Endodermal cell (in vitro differentiated cells): ENCODE measurements around the gene TPST2. TPM values are rescaled to one million over a fixed set of nuclear protein-coding genes. Genes with fewer than 3 reads are reported as not detected.

ENCODE experiments used
- DNase-seq: peaks from one replicate; pipeline ENCODE4 v3.0.0-alpha.2; 2017
- H3K27ac ChIP-seq: 2 replicates; pipeline ENCODE4 v1.5.1; 2013; ENCODE audit warnings: mild to moderate bottlenecking, low read depth, low read length, moderate library complexity
- H3K27me3 ChIP-seq: 2 replicates; pipeline ENCODE4 v1.6.1; 2013; ENCODE audit warnings: mild to moderate bottlenecking, low read length, moderate library complexity; ENCODE audit not compliant: insufficient read depth, control insufficient read depth, poor library complexity, severe bottlenecking
- H3K36me3 ChIP-seq: 2 replicates; pipeline ENCODE4 v1.7.0; 2013; ENCODE audit warnings: mild to moderate bottlenecking, low read length, moderate library complexity; ENCODE audit not compliant: control insufficient read depth, insufficient read depth
- H3K4me1 ChIP-seq: one replicate; pipeline ENCODE4 v1.7.0; 2013; ENCODE audit warnings: low read length; ENCODE audit not compliant: control insufficient read depth, insufficient read depth
- H3K4me3 ChIP-seq: 2 replicates; pipeline ENCODE4 v1.5.1; 2013; ENCODE audit warnings: mild to moderate bottlenecking, low read length, moderate library complexity
- H3K9ac ChIP-seq: 2 replicates; pipeline ENCODE4 v1.6.1; 2013; ENCODE audit warnings: mild to moderate bottlenecking, low read length, moderate library complexity; ENCODE audit not compliant: poor library complexity, severe bottlenecking; ENCODE audit errors: extremely low read depth
- H3K9me3 ChIP-seq: 2 replicates; pipeline ENCODE4 v1.6.1; 2013; ENCODE audit warnings: mild to moderate bottlenecking, low read length, moderate library complexity; ENCODE audit not compliant: control insufficient read depth
- H3K27ac Mint-ChIP-seq: 2 replicates; pipeline ENCODE4 v1.8.0; 2020; ENCODE audit warnings: mixed read lengths
- H3K27me3 Mint-ChIP-seq: 2 replicates; pipeline ENCODE4 v1.8.0; 2021; ENCODE audit warnings: mild to moderate bottlenecking, mixed read lengths; ENCODE audit not compliant: insufficient read depth
- H3K36me3 Mint-ChIP-seq: 2 replicates; pipeline ENCODE4 v1.8.0; 2020; ENCODE audit warnings: low read depth, mixed read lengths
- H3K4me1 Mint-ChIP-seq: 2 replicates; pipeline ENCODE4 v1.8.0; 2020; ENCODE audit warnings: mixed read lengths
- H3K4me3 Mint-ChIP-seq: 2 replicates; pipeline ENCODE4 v1.8.0; 2020; ENCODE audit warnings: mild to moderate bottlenecking, moderate library complexity, mixed read lengths
- H3K9me3 Mint-ChIP-seq: 2 replicates; pipeline ENCODE4 v1.8.0; 2020; ENCODE audit warnings: mild to moderate bottlenecking, mixed read lengths
- CTCF ChIP-seq: fragments of 200-600 bp; sonication (generic); conservative IDR thresholded peaks from 2 replicates; pipeline ENCODE4 v1.5.0; 2021; ENCODE audit warnings: antibody characterized with exemption, mild to moderate bottlenecking
- WGBS, 2 experiments: methylation state at CpG; one replicate each; pipeline versions ENCODE4 v1.1.5 to v1.1.7; 2013; ENCODE audit warnings: missing lambda C conversion rate in 2 of 2, mixed read lengths in 1 of 2; ENCODE audit not compliant: insufficient coverage in 1 of 2, insufficient read length in 1 of 2; 5-methylcytosine and 5-hydroxymethylcytosine counted together
- total RNA-seq, 2 donors: library from RNA; stranded (reverse); fragmentation: NEBNext Ultra II Directional in 1 of 2; extraction: Animal tissue kit (Norgen Biotek cat#: 25700) in 1 of 2; gene quantifications; 2 replicates in 1 of 2; 3 replicates in 1 of 2; pipeline ENCODE4 v1.2.1, GENCODE V29; 2021

Gene TPST2
- total RNA-seq, 2 donors from 2014 or later = 38.9 to 53.2 TPM

GRCh38 chr22:26545827-26546226 is 44.1 kb downstream of the TPST2 start:
- Mint-ChIP-seq H3K36me3 (peaks cover 30% of the 10 kb centered on the region), H3K9me3 (no peaks in the 10 kb centered on the region), H3K27me3 (no peaks in the 10 kb centered on the region), H3K27ac (no peak overlapping the region), H3K4me3 (no peak overlapping the region), H3K4me1 (peaks cover 8% of the 10 kb centered on the region)
- Histone ChIP-seq H3K9ac (no peak overlapping the region), H3K9me3 (no peaks in the 10 kb centered on the region), H3K36me3 (peaks cover 11% of the 10 kb centered on the region), H3K27ac (no peak overlapping the region), H3K4me3 (no peak overlapping the region), H3K27me3 (no peaks in the 10 kb centered on the region), H3K4me1 (peaks cover 3% of the 10 kb centered on the region)
- WGBS, 2 experiments = 93 to 97% methylated on average over 5 of the region's 5 CpGs
- TF ChIP-seq CTCF = no peak
- DNase-seq = no peak

- Histone ChIP-seq H3K4me1 (peaks cover 3% of the 10 kb centered on the region), H3K27me3 (no peaks in the 10 kb centered on the region), H3K9me3 (no peaks in the 10 kb centered on the region), H3K27ac (no peak overlapping the region), H3K4me3 (no peak overlapping the region), H3K9ac (no peak overlapping the region), H3K36me3 (peaks cover 15% of the 10 kb centered on the region)
- H3K27ac Mint-ChIP-seq = no peak overlapping the region
- no peak for TF ChIP-seq CTCF
- 97% methylated on average over 2 of the region's 2 CpGs; no CpG with 5 or more reads in 1 of the 2 experiments for WGBS, 2 experiments
- no peak for DNase-seq
- H3K9me3 Mint-ChIP-seq = no peaks in the 10 kb centered on the region
- peaks cover 4% of the 10 kb centered on the region for H3K4me1 Mint-ChIP-seq
- peaks cover 30% of the 10 kb centered on the region for H3K36me3 Mint-ChIP-seq
- H3K27me3 Mint-ChIP-seq = no peaks in the 10 kb centered on the region
- no peak overlapping the region for H3K4me3 Mint-ChIP-seq
These were observed 44.5 kb downstream of the TPST2 start for GRCh38 chr22:26545385-26545784.

GRCh38 chr22:26544489-26544888 is 45.4 kb downstream of the TPST2 start:
- no peak for TF ChIP-seq CTCF
- no peak overlapping the region for H3K27ac Mint-ChIP-seq
- Histone ChIP-seq H3K27me3 (no peaks in the 10 kb centered on the region), H3K36me3 (peaks cover 21% of the 10 kb centered on the region), H3K4me3 (no peak overlapping the region), H3K4me1 (peaks cover 3% of the 10 kb centered on the region), H3K27ac (no peak overlapping the region), H3K9me3 (no peaks in the 10 kb centered on the region), H3K9ac (no peak overlapping the region)
- H3K9me3 Mint-ChIP-seq = no peaks in the 10 kb centered on the region
- H3K36me3 Mint-ChIP-seq = peaks cover 29% of the 10 kb centered on the region
- no peaks in the 10 kb centered on the region for H3K27me3 Mint-ChIP-seq
- DNase-seq = no peak
- H3K4me3 Mint-ChIP-seq = no peak overlapping the region
- H3K4me1 Mint-ChIP-seq = no peaks in the 10 kb centered on the region
- WGBS, 2 experiments = 100% methylated on average over 1 of the region's 1 CpG
